ENCODE data around the gene PRG3.

DNA sequence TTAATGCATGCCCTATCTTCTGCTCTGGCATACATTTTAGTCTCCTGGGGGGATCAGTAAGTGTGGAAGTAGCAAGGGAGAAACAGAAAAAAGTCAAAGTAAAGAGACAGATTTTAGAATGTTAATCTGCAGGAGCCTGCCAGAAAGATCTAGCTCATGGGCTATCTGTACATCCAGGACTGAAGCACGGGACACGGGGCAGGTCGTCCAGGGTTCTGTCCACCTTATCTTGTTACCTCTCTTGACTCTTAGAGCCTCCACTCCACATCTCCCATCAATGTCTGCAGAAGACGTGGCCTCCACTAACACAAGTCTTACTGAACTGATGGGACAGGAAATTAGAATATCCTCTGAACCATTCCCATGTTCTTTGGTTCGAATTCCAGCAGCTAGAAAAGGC lies 47.7 kb upstream of the PRG3 start:
- TF ChIP-seq POLR2A (IDR thresholded peaks at IDR 0.05): no peak
- TF ChIP-seq, protein P1, sequence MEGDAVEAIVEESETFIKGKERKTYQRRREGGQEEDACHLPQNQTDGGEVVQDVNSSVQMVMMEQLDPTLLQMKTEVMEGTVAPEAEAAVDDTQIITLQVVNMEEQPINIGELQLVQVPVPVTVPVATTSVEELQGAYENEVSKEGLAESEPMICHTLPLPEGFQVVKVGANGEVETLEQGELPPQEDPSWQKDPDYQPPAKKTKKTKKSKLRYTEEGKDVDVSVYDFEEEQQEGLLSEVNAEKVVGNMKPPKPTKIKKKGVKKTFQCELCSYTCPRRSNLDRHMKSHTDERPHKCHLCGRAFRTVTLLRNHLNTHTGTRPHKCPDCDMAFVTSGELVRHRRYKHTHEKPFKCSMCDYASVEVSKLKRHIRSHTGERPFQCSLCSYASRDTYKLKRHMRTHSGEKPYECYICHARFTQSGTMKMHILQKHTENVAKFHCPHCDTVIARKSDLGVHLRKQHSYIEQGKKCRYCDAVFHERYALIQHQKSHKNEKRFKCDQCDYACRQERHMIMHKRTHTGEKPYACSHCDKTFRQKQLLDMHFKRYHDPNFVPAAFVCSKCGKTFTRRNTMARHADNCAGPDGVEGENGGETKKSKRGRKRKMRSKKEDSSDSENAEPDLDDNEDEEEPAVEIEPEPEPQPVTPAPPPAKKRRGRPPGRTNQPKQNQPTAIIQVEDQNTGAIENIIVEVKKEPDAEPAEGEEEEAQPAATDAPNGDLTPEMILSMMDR (IDR thresholded peaks at IDR 0.05): no peak

All from right lobe of liver (tissue), 4 donors.